Tibial artery (tissue), 4 donors: Measurements from ENCODE around the gene GRIA3.

Experiments
- DNase-seq, 2 donors: peaks; one replicate each; pipeline ENCODE4 v3.0.0-alpha.2; 2019
- H3K27ac ChIP-seq, 2 donors: fragments of 200-600 bp; sonication (generic) in 1 of 2; 1 replicate in 1 of 2; 2 replicates in 1 of 2; pipeline ENCODE4 v1.5.1; 2018 to 2019; ENCODE audit warnings: mild to moderate bottlenecking in 1 of 2
- H3K27me3 ChIP-seq, 2 donors: fragments of 200-600 bp; sonication (generic) in 1 of 2; one replicate each; pipeline versions ENCODE4 v1.5.1 to v1.6.0; 2016 to 2019
- H3K36me3 ChIP-seq, 3 donors: fragments of 200-600 bp; sonication (generic) in 2 of 3; one replicate each; pipeline ENCODE4 v1.5.1; 2016 to 2019; ENCODE audit warnings: mild to moderate bottlenecking in 2 of 3
- H3K4me1 ChIP-seq, 4 donors: fragments of 200-600 bp; sonication (generic) in 2 of 4; 1 replicate in 3 of 4; 2 replicates in 1 of 4; pipeline ENCODE4 v1.5.1; 2016 to 2019
- H3K4me3 ChIP-seq, 2 donors: fragments of 200-600 bp; sonication (generic) in 1 of 2; 1 replicate in 1 of 2; 2 replicates in 1 of 2; pipeline ENCODE4 v1.5.1; 2018 to 2019; ENCODE audit warnings: mild to moderate bottlenecking in 2 of 2
- H3K9me3 ChIP-seq, 3 donors: fragments of 200-600 bp; sonication (generic) in 1 of 3; one replicate each; pipeline ENCODE4 v1.5.1; 2016 to 2019
- CTCF ChIP-seq, 2 experiments: fragments of 200-600 bp in 1 of 2; fragments of 450-650 bp in 1 of 2; IDR thresholded peaks; one replicate each; pipeline ENCODE4 v1.5.1; 2017 to 2019; ENCODE audit warnings: antibody characterized with exemption in 2 of 2, mild to moderate bottlenecking in 1 of 2, moderate library complexity in 1 of 2
- intact Hi-C: fragments of 100-400 bp; cut with DNase I; formaldehyde crosslinking; loops from one replicate; pipeline ENCODE4 v1.15.0; 2023; ENCODE audit warnings: low total_unique reads

GRIA3 gene

GRCh38 chrX:123193101-123193500, 9.0 kb downstream of the GRIA3 start:
- Histone ChIP-seq H3K27me3 (no peaks in the 10 kb centered on the region), H3K9me3 (no peaks in the 10 kb centered on the region), H3K27ac (no peak overlapping the region), H3K36me3 (no peaks in the 10 kb centered on the region), H3K4me1 (no peaks in the 10 kb centered on the region), H3K4me3 (no peak overlapping the region)
- DNase-seq, result no peak
- no peak for TF ChIP-seq CTCF (IDR thresholded peaks at IDR 0.05)
- intact Hi-C loops, result no loop called here

GRCh38 chrX:123199338-123199737, 15.3 kb downstream of the GRIA3 start:
- no peak for TF ChIP-seq CTCF (IDR thresholded peaks at IDR 0.05)
- no peaks in the 10 kb centered on the region for H3K36me3 ChIP-seq
- no peaks in the 10 kb centered on the region for H3K27me3 ChIP-seq
- H3K4me1 ChIP-seq, result no peaks in the 10 kb centered on the region
- no peak overlapping the region for H3K4me3 ChIP-seq
- DNase-seq, result no peak
- intact Hi-C loops, result no loop called here
- no peak overlapping the region for H3K27ac ChIP-seq
- no peaks in the 10 kb centered on the region for H3K9me3 ChIP-seq

DNA sequence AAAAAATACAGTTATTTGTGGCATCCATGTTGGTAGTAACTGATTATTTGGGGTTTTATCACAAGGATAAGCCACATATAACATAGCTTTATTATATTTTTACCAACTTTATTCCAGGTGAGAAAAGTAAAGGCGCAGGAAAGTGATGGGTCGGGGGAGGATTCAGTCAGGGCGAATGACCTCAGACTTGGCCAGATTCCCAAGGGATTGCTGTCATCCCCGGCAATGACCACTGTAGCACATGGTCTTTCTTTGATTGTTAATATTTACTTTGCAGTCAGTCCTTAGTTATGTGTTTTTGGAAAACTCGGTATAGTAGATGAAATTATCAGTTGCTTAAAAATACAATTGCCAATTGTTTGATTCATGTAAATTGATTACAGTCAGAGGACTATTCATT, 17.6 kb downstream of the GRIA3 start:
- Histone ChIP-seq H3K27me3 (no peaks in the 10 kb centered on the region), H3K9me3 (no peaks in the 10 kb centered on the region), H3K36me3 (no peaks in the 10 kb centered on the region), H3K4me3 (no peak overlapping the region), H3K27ac (no peak overlapping the region), H3K4me1 (no peaks in the 10 kb centered on the region)
- intact Hi-C loops, result no loop called here
- TF ChIP-seq CTCF (IDR thresholded peaks at IDR 0.05), result no peak
- no peak for DNase-seq

DNA sequence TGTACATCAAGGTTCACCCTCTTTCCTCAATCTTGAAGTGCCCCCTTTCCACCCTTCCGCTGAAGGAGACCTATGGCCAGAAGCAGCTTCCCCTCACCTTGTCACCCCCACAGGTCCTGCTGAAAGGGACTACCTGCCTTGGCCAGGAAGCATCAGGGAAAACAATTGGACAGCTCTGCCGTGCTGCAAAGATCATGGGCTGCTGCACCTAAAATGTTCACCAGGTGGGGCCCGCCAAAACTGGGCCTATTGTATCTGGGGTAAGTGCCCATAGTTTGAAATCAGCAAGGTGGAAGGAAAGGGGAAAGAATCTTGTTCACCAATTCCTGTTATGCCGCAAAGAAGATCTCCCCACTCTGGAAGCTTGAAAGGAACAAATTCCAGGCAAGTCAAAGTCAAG, 18.4 kb downstream of the GRIA3 start:
- Histone ChIP-seq H3K27ac (no peak overlapping the region), H3K9me3 (no peaks in the 10 kb centered on the region), H3K4me3 (no peak overlapping the region), H3K27me3 (no peaks in the 10 kb centered on the region), H3K36me3 (no peaks in the 10 kb centered on the region), H3K4me1 (no peaks in the 10 kb centered on the region)
- DNase-seq, result no peak
- TF ChIP-seq CTCF (IDR thresholded peaks at IDR 0.05), result no peak
- intact Hi-C loops, result no loop called here

GRCh38 chrX:123203772-123204171, 19.7 kb downstream of the GRIA3 start:
- Histone ChIP-seq H3K36me3 (no peaks in the 10 kb centered on the region), H3K4me3 (no peak overlapping the region), H3K27ac (no peak overlapping the region), H3K9me3 (no peaks in the 10 kb centered on the region), H3K4me1 (no peaks in the 10 kb centered on the region), H3K27me3 (no peaks in the 10 kb centered on the region)
- intact Hi-C loops, result no loop called here
- TF ChIP-seq CTCF (IDR thresholded peaks at IDR 0.05), result no peak
- no peak for DNase-seq

- intact Hi-C loops, result no loop called here
- no peaks in the 10 kb centered on the region for H3K4me1 ChIP-seq
- H3K27ac ChIP-seq, result no peak overlapping the region
- no peak overlapping the region for H3K4me3 ChIP-seq
- no peaks in the 10 kb centered on the region for H3K36me3 ChIP-seq
- no peak for DNase-seq
- H3K9me3 ChIP-seq, result no peaks in the 10 kb centered on the region
- no peak for TF ChIP-seq CTCF (IDR thresholded peaks at IDR 0.05)
- H3K27me3 ChIP-seq, result no peaks in the 10 kb centered on the region
Observed at GRCh38 chrX:123206176-123206575, 22.1 kb downstream of the GRIA3 start.
